HepG2 (cell line): ENCODE data around the gene SF3B6. TPM values are rescaled to one million over a fixed set of nuclear protein-coding genes. Genes with fewer than 3 reads are reported as not detected.

Experiments
- ATF1 ChIP-seq: IDR thresholded peaks from 2 replicates; pipeline ENCODE4 v1.6.1; 2016; ENCODE audit warnings: mild to moderate bottlenecking, control low read depth
- DNMT3B ChIP-seq: conservative IDR thresholded peaks from 2 replicates; pipeline ENCODE4 v1.6.1; 2016; ENCODE audit warnings: missing biosample characterization, control low read depth
- ERF ChIP-seq: IDR thresholded peaks from 2 replicates; pipeline ENCODE4 v1.6.1; 2018; ENCODE audit warnings: missing biosample characterization, missing genetic modification reagents
- EZH2 ChIP-seq: conservative IDR thresholded peaks from 2 replicates; pipeline ENCODE4 v1.6.1; 2012; ENCODE audit warnings: mild to moderate bottlenecking, low read depth, low read length, moderate library complexity
- GLI4 ChIP-seq: sonication (generic); formaldehyde crosslinking; IDR thresholded peaks from 2 replicates; pipeline ENCODE4 v1.5.1; 2020; ENCODE audit warnings: missing genetic modification reagents, mild to moderate bottlenecking, moderate library complexity, borderline replicate concordance
- ISX ChIP-seq: sonication (generic); formaldehyde crosslinking; conservative IDR thresholded peaks from 2 replicates; pipeline ENCODE4 v1.5.0; 2020; ENCODE audit warnings: missing genetic modification reagents
- MED13 ChIP-seq: sonication (generic); formaldehyde crosslinking; IDR thresholded peaks from 2 replicates; pipeline ENCODE4 v1.5.0; 2020; ENCODE audit warnings: missing genetic modification reagents
- RARG ChIP-seq: sonication (generic); formaldehyde crosslinking; IDR thresholded peaks from 2 replicates; pipeline ENCODE4 v1.4.0; 2020; ENCODE audit warnings: low read depth, mild to moderate bottlenecking, missing genetic modification reagents
- SCMH1 ChIP-seq: sonication (generic); formaldehyde crosslinking; IDR thresholded peaks from 2 replicates; pipeline ENCODE4 v1.9.0; 2021; ENCODE audit warnings: missing genetic modification reagents, mild to moderate bottlenecking, borderline replicate concordance
- ZBTB3 ChIP-seq: sonication (generic); formaldehyde crosslinking; IDR thresholded peaks from 2 replicates; pipeline ENCODE4 v1.4.0; 2020; ENCODE audit warnings: low read depth, mild to moderate bottlenecking, moderate library complexity, missing genetic modification reagents, borderline replicate concordance
- ZFP82 ChIP-seq: sonication (generic); formaldehyde crosslinking; IDR thresholded peaks from 2 replicates; pipeline ENCODE4 v1.5.1; 2020; ENCODE audit warnings: mild to moderate bottlenecking, missing genetic modification reagents, borderline replicate concordance
- ZFP90 ChIP-seq: sonication (generic); formaldehyde crosslinking; IDR thresholded peaks from 2 replicates; pipeline ENCODE4 v1.8.0; 2022; ENCODE audit warnings: missing genetic modification reagents, mild to moderate bottlenecking, inconsistent platforms, borderline replicate concordance
- ZNF121 ChIP-seq: sonication (generic); formaldehyde crosslinking; IDR thresholded peaks from 2 replicates; pipeline ENCODE4 v1.5.0; 2020; ENCODE audit warnings: mild to moderate bottlenecking, missing genetic modification reagents
- polyA plus RNA-seq, 8 experiments: library from polyadenylated mRNA; depleted of rRNA in 3 of 8; stranded (reverse) in 7 of 8; unstranded in 1 of 8; fragments of >200 nt; fragmentation: Illumina TruSeq in 4 of 8; extraction: Trizol in 4 of 8; gene quantifications; 2 replicates each; pipeline versions ENCODE4 v1.2.1 to v1.2.3, GENCODE V29; 2011 to 2016; ENCODE audit warnings: low read depth in 4 of 8, missing spikeins in 1 of 8, mixed read lengths in 1 of 8; ENCODE audit not compliant: insufficient read depth in 1 of 8
- total RNA-seq, 5 experiments: library from RNA; depleted of rRNA; stranded (reverse); fragments of >200 nt; fragmentation: Illumina TruSeq; extraction: Trizol; gene quantifications; 2 replicates each; pipeline ENCODE4 v1.2.3, GENCODE V29; 2016; ENCODE audit warnings: low read depth in 1 of 5
- TF ChIP-seq, protein P1 (sequence below): sonication (generic); formaldehyde crosslinking; IDR thresholded peaks from 2 replicates; pipeline ENCODE4 v1.4.0; 2020; ENCODE audit warnings: low read depth, missing genetic modification reagents
- TF ChIP-seq, protein P2 (sequence below): sonication (generic); formaldehyde crosslinking; IDR thresholded peaks from 2 replicates; pipeline ENCODE4 v1.8.1; 2023; ENCODE audit warnings: mild to moderate bottlenecking, moderate library complexity, missing genetic modification reagents
- TF ChIP-seq, protein P3 (sequence below): sonication (generic); formaldehyde crosslinking; IDR thresholded peaks from 2 replicates; pipeline ENCODE4 v1.4.0; 2020; ENCODE audit warnings: missing genetic modification reagents, mild to moderate bottlenecking, borderline replicate concordance
- TF ChIP-seq, protein P4 (sequence below): sonication (generic); formaldehyde crosslinking; IDR thresholded peaks from 2 replicates; pipeline ENCODE4 v1.4.0; 2020; ENCODE audit warnings: low read depth, mild to moderate bottlenecking, missing genetic modification reagents
- TF ChIP-seq, protein P5 (sequence below): sonication (generic); formaldehyde crosslinking; IDR thresholded peaks from 2 replicates; pipeline ENCODE4 v1.9.0; 2021; ENCODE audit warnings: missing genetic modification reagents, mild to moderate bottlenecking, borderline replicate concordance

Gene SF3B6
- total and polyA plus RNA-seq, 2 of the 13 experiments (the other 11 are each of a cell fraction or from before 2014, with no cell fraction given): 177 to 182 TPM

DNA sequence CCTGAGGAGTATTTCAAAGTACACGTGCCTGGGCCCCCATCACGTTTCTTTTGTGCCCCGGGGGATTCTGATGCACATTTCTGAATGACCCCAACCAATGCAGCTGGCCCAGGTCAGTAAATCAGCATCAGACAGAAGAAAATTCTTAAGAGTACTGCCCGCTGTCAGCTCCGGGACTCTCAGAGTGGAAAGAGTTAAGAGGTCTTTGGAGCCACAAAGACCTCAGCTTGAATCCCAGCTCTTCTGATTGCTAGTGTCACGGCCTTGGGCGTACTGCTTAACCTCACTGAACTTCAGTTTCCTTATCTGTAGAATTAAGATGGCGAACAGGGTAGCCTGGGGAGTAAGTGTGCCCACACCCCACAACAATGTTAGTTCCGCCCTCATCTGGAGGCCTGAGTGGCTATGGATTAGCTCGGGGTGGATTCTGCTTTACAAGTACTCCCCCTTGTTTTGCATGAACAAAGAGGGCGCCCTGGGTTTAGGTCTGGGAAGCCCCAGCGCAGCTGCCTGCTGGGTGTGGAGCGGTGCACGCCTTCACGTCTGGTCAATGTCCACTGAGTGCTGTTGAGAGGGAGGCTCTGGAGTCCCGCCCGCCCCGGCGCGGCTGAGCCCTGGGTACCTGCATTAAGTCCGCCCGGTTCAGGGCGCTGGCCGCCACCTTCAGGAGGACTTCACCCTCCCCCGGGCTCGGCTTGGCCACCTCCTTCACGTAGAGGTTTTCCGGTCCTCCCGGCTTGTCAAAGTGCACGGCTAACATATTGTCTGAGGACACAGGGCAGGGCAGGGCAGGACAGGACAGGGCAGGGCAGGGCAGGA, 7.7 kb upstream of the SF3B6 start (continued):
- TF ChIP-seq, protein P1, sequence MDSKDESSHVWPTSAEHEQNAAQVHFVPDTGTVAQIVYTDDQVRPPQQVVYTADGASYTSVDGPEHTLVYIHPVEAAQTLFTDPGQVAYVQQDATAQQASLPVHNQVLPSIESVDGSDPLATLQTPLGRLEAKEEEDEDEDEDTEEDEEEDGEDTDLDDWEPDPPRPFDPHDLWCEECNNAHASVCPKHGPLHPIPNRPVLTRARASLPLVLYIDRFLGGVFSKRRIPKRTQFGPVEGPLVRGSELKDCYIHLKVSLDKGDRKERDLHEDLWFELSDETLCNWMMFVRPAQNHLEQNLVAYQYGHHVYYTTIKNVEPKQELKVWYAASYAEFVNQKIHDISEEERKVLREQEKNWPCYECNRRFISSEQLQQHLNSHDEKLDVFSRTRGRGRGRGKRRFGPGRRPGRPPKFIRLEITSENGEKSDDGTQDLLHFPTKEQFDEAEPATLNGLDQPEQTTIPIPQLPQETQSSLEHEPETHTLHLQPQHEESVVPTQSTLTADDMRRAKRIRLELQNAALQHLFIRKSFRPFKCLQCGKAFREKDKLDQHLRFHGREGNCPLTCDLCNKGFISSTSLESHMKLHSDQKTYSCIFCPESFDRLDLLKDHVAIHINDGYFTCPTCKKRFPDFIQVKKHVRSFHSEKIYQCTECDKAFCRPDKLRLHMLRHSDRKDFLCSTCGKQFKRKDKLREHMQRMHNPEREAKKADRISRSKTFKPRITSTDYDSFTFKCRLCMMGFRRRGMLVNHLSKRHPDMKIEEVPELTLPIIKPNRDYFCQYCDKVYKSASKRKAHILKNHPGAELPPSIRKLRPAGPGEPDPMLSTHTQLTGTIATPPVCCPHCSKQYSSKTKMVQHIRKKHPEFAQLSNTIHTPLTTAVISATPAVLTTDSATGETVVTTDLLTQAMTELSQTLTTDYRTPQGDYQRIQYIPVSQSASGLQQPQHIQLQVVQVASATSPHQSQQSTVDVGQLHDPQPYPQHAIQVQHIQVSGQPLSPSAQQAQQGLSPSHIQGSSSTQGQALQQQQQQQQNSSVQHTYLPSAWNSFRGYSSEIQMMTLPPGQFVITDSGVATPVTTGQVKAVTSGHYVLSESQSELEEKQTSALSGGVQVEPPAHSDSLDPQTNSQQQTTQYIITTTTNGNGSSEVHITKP (CRISPR knock-in tag): peak; percentile 74; the same call in 1 of the 2 replicates
- TF ChIP-seq, protein P2, sequence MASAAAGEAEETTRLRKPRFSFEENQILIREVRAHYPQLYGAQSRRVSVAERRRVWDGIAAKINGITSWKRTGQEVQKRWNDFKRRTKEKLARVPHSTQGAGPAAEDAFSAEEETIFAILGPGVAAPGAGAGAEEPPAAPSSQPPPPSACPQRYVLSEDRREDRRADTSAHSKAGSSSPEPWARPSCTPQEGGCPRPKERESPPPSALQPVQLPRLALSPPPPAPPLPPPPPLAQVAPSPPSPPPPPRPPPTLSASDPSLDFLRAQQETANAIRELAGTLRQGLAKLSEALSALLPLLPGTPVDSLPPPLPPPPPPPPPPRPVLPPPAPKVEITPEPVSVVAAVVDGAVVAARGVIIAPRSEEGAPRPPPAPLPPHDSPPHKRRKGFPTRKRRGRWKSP (CRISPR knock-in tag): peak; percentile 68; the same call in 1 of the 2 replicates
- TF ChIP-seq ZBTB3 (CRISPR knock-in tag): no peak
- TF ChIP-seq ISX (CRISPR knock-in tag): 0 out of 2 replicates have a peak, but pooled peaks have one; percentile 15
- no peak for TF ChIP-seq MED13
- peak; percentile 67; the same call in 1 of the 2 replicates for TF ChIP-seq ERF (CRISPR knock-in tag)
- peak; percentile 96; the same call in 1 of the 2 replicates for TF ChIP-seq ZFP82 (CRISPR knock-in tag)
- no peak for TF ChIP-seq SCMH1 (CRISPR knock-in tag)
- no peak for TF ChIP-seq ATF1
- TF ChIP-seq ZFP90 (CRISPR knock-in tag): no peak; the same call in 1 of the 2 replicates
- TF ChIP-seq GLI4 (CRISPR knock-in tag): no peak
- TF ChIP-seq, protein P3, sequence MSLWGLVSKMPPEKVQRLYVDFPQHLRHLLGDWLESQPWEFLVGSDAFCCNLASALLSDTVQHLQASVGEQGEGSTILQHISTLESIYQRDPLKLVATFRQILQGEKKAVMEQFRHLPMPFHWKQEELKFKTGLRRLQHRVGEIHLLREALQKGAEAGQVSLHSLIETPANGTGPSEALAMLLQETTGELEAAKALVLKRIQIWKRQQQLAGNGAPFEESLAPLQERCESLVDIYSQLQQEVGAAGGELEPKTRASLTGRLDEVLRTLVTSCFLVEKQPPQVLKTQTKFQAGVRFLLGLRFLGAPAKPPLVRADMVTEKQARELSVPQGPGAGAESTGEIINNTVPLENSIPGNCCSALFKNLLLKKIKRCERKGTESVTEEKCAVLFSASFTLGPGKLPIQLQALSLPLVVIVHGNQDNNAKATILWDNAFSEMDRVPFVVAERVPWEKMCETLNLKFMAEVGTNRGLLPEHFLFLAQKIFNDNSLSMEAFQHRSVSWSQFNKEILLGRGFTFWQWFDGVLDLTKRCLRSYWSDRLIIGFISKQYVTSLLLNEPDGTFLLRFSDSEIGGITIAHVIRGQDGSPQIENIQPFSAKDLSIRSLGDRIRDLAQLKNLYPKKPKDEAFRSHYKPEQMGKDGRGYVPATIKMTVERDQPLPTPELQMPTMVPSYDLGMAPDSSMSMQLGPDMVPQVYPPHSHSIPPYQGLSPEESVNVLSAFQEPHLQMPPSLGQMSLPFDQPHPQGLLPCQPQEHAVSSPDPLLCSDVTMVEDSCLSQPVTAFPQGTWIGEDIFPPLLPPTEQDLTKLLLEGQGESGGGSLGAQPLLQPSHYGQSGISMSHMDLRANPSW (CRISPR knock-in tag): 0 out of 2 replicates have a peak, but pooled peaks have one; percentile 93
- TF ChIP-seq, protein P4, sequence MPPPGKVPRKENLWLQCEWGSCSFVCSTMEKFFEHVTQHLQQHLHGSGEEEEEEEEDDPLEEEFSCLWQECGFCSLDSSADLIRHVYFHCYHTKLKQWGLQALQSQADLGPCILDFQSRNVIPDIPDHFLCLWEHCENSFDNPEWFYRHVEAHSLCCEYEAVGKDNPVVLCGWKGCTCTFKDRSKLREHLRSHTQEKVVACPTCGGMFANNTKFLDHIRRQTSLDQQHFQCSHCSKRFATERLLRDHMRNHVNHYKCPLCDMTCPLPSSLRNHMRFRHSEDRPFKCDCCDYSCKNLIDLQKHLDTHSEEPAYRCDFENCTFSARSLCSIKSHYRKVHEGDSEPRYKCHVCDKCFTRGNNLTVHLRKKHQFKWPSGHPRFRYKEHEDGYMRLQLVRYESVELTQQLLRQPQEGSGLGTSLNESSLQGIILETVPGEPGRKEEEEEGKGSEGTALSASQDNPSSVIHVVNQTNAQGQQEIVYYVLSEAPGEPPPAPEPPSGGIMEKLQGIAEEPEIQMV: no peak
- peak; percentile 98 for TF ChIP-seq ZNF121 (CRISPR knock-in tag)
- no peak for TF ChIP-seq RARG (CRISPR knock-in tag)
- TF ChIP-seq, protein P5, sequence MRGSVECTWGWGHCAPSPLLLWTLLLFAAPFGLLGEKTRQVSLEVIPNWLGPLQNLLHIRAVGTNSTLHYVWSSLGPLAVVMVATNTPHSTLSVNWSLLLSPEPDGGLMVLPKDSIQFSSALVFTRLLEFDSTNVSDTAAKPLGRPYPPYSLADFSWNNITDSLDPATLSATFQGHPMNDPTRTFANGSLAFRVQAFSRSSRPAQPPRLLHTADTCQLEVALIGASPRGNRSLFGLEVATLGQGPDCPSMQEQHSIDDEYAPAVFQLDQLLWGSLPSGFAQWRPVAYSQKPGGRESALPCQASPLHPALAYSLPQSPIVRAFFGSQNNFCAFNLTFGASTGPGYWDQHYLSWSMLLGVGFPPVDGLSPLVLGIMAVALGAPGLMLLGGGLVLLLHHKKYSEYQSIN (CRISPR knock-in tag): no peak
- TF ChIP-seq DNMT3B (CRISPR knock-in tag): no peak
- no peak for TF ChIP-seq EZH2
